ENCODE data around the gene MLIP. TPM values are rescaled to one million over a fixed set of nuclear protein-coding genes. Genes with fewer than 3 reads are reported as not detected.

Gene MLIP
- total RNA-seq, 4 donors from 2014 or later: 0.64 to 4.0 TPM; not detected in 2

- H3K27ac ChIP-seq: no peak overlapping the region
- H3K36me3 ChIP-seq: no peaks in the 10 kb centered on the region
- no peaks in the 10 kb centered on the region for H3K27me3 ChIP-seq
- peaks cover 0 to 13% (median 2%) of the 10 kb centered on the region in 4 donors for H3K4me1 ChIP-seq
- DNase-seq: no peak
- in situ Hi-C loops (cut with MboI; ENCODE audit: low pct_ligation_motif_present in 1 of 4, low pct_unique_long_range_greater_than_20kb in 1 of 4, low sequenced_read_pairs in 3 of 4): no loop called here
- intact Hi-C loops (cut with DNase I; ENCODE audit: low total_unique reads): no loop called here
- WGBS, 2 donors (ENCODE audit: low coverage in 1 of 2): 86 to 87% methylated on average over 4 of the region's 4 CpGs
- no peak overlapping the region for H3K4me3 ChIP-seq
- no peaks in the 10 kb centered on the region for H3K9me3 ChIP-seq
- no peak for TF ChIP-seq POLR2A (IDR thresholded peaks at IDR 0.05)
- no peak for TF ChIP-seq POLR2AphosphoS5 (IDR thresholded peaks at IDR 0.05)
- TF ChIP-seq EP300 (IDR thresholded peaks at IDR 0.05; ENCODE audit: low read depth): no peak
- TF ChIP-seq CTCF (IDR thresholded peaks at IDR 0.05): no peak
These were observed 39.4 kb upstream of the MLIP start for GRCh38 chr6:54071821-54072340.

- DNase-seq: no peak
- Histone ChIP-seq H3K36me3 (no peaks in the 10 kb centered on the region), H3K27me3 (no peaks in the 10 kb centered on the region), H3K9me3 (no peaks in the 10 kb centered on the region), H3K4me1 (peaks cover 0 to 13% (median 2%) of the 10 kb centered on the region in 4 donors), H3K4me3 (no peak overlapping the region), H3K27ac (no peak overlapping the region)
- no peak for TF ChIP-seq POLR2A (IDR thresholded peaks at IDR 0.05)
- no peak for TF ChIP-seq EP300 (IDR thresholded peaks at IDR 0.05; ENCODE audit: low read depth)
- no peak for TF ChIP-seq CTCF (IDR thresholded peaks at IDR 0.05)
- TF ChIP-seq POLR2AphosphoS5 (IDR thresholded peaks at IDR 0.05): no peak
- intact Hi-C loops (cut with DNase I; ENCODE audit: low total_unique reads): no loop called here
- in situ Hi-C loops (cut with MboI; ENCODE audit: low pct_ligation_motif_present in 1 of 4, low pct_unique_long_range_greater_than_20kb in 1 of 4, low sequenced_read_pairs in 3 of 4): no loop called here
- WGBS, 2 donors (ENCODE audit: low coverage in 1 of 2): 82 to 86% methylated on average over 2 of the region's 2 CpGs
These were observed 38.5 kb upstream of the MLIP start for GRCh38 chr6:54072635-54073313.

GRCh38 chr6:54073487-54073886 is 37.8 kb upstream of the MLIP start:
- Histone ChIP-seq H3K27me3 (no peaks in the 10 kb centered on the region), H3K4me1 (peaks cover 0 to 13% (median 2%) of the 10 kb centered on the region in 4 donors), H3K4me3 (no peak overlapping the region), H3K27ac (no peak overlapping the region), H3K9me3 (no peaks in the 10 kb centered on the region), H3K36me3 (no peaks in the 10 kb centered on the region)
- DNase-seq: no peak
- intact Hi-C loops (cut with DNase I; ENCODE audit: low total_unique reads) (no loop called here), in situ Hi-C loops (cut with MboI; ENCODE audit: low pct_ligation_motif_present in 1 of 4, low pct_unique_long_range_greater_than_20kb in 1 of 4, low sequenced_read_pairs in 3 of 4) (no loop called here)
- WGBS, 2 donors (ENCODE audit: low coverage in 1 of 2): 80 to 93% methylated on average over 2 of the region's 2 CpGs
- TF ChIP-seq POLR2AphosphoS5 (IDR thresholded peaks at IDR 0.05) (no peak), EP300 (IDR thresholded peaks at IDR 0.05; ENCODE audit: low read depth) (no peak), POLR2A (IDR thresholded peaks at IDR 0.05) (no peak), CTCF (IDR thresholded peaks at IDR 0.05) (no peak)

- Histone ChIP-seq H3K9me3 (no peaks in the 10 kb centered on the region), H3K4me3 (no peak overlapping the region), H3K27me3 (no peaks in the 10 kb centered on the region), H3K4me1 (peaks cover 0 to 13% (median 2%) of the 10 kb centered on the region in 4 donors), H3K36me3 (no peaks in the 10 kb centered on the region), H3K27ac (no peak overlapping the region)
- no peak for DNase-seq
- intact Hi-C loops (cut with DNase I; ENCODE audit: low total_unique reads): no loop called here
- TF ChIP-seq EP300 (IDR thresholded peaks at IDR 0.05; ENCODE audit: low read depth) (no peak), POLR2AphosphoS5 (IDR thresholded peaks at IDR 0.05) (no peak), CTCF (IDR thresholded peaks at IDR 0.05) (no peak), POLR2A (IDR thresholded peaks at IDR 0.05) (no peak)
- WGBS, 2 donors (ENCODE audit: low coverage in 1 of 2): 77 to 87% methylated on average over 4 of the region's 4 CpGs
- in situ Hi-C loops (cut with MboI; ENCODE audit: low pct_ligation_motif_present in 1 of 4, low pct_unique_long_range_greater_than_20kb in 1 of 4, low sequenced_read_pairs in 3 of 4): no loop called here
These were observed 37.1 kb upstream of the MLIP start for GRCh38 chr6:54074109-54074508.
